Stimulated activated CD8-positive, alpha-beta memory T cell treated with anti-CD3 and anti-CD28 coated beads, Interleukin-12 subunit alpha, Interleukin-12 subunit beta, amount 100 ng/mL, for 24 hours (primary cell): ENCODE measurements around the gene TAF13.
"Not testable (repeated sequence)": the region's sequence is repeated elsewhere in the genome, so short reads cannot be mapped to it uniquely, and the experiment has no call there.

Source experiments
- DNase-seq: peaks from one replicate; pipeline ENCODE4 v3.0.0-alpha.2; 2020; ENCODE audit errors: extremely low read depth

The TAF13 gene

DNA sequence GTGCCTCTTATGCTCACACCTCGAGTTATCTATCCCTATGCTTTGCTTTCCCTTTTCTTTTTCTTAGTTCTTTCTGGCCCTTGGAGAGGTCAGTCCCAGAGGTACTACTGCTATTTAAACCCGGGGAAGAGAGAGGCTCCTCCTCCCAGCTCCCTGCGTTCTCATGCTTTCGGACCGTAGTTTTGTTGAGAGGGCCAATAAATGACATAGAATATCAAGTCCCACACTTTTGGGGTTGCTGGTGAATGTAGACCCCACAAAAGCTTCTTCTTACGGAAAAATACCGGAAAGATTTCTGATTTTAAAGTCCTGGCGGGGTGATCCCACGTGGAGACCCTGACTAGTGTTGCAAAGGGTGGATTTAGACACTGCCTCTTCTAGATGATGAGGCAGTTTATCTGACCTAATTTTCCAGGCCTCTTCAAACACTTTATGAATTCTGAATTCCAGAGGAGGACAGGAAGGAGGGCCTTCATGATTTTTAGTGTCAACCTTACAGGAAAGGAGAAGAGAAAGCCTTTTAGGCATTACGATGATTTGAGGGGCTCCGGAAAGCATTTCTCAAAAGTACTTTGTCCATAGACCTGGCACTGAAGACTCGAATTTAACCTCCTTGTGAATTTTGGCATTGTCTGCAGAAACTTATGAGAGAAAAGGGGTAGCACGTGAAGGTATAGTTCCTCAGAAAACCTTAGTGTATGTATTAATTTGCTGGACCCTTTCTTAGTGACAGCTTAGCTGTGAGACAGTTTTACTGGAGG is 15.5 kb upstream of the TAF13 start:
- DNase-seq, result no peak

DNA sequence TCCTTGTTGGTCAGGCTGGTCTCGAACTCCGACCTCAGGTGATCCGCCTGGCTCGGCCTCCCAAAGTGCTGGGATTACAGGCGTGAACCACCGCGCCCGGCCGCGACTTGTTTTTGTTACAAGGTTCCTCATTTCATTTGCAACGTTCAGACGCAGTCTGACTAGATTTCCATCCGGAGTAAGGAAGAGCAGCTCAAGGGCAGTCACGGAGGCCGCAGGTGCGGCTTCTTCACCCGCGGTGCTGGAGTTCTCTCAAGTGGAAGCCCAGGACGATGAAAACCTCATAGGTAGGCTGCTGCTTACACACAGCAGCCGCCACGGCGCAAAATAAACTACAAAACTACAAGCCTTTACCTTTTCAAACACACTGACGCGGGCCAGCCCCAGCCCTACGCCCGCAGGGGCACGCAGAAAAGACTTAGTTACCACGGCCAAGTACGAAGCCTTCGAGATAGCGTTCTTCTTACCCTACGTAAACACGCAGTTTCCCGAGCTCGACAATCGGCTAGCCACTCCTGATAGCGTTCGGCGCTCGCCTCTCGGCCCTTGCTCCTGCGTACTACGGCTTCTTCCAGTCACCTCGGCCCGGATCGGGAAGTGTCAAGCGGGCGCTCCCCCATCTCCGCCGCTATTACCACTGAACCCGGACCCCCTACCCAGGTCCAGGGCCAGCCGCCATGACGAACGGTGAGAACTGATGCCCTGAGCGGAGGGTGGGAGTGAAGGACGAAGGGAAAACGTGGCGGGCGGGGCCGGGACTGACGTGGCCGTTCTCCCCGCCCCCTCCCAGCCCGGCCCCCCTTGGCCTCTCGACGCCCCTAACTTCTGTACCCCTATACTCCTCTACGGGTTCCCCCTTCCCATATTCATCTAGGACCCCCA is 14.6 kb upstream of the TAF13 start, which contains the start of gene TMEM167B:
Gene TMEM167B (plus strand): TSS at position 569 of the 882 bp plus-strand sequence. CDS start 109 bp downstream, at position 678.
- peak; percentile 61 for DNase-seq

DNA sequence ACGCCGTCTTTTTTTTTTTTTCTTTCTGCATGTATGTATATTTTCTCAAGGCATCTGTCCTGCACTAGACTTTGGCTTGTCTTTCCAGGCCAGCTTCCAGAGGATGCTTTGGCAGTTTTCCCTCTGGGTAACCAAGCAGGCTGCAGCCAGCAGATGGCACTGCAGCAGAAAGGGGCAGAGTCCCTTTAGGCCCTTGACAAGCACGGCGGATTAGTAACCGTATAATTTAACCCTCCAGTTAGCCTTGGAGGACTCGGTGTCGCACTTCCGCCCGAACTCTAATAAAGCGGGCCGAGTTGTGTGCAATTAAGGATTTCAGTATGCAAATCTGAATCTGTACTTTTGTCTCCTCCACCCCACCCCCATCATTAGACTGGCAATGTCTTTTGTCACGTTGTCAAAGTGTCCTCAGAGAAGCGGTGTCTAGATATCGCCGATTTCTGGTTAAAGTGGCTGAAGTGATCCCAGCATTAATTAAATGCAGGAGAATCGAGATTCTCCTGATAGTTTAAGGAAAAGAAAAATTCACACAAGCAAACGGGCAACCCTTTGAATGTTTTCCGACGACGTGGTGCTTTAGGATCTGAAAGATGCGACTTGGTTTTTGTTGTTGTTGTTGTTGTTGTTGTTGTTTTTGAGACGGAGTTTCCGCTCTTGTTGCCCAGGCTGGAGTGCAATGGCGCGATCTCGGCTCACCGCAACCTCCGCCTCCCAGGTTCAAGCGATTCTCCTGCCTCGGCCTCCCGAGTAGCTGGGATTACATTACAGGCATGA is 13.6 kb upstream of the TAF13 start:
- no peak for DNase-seq

DNA sequence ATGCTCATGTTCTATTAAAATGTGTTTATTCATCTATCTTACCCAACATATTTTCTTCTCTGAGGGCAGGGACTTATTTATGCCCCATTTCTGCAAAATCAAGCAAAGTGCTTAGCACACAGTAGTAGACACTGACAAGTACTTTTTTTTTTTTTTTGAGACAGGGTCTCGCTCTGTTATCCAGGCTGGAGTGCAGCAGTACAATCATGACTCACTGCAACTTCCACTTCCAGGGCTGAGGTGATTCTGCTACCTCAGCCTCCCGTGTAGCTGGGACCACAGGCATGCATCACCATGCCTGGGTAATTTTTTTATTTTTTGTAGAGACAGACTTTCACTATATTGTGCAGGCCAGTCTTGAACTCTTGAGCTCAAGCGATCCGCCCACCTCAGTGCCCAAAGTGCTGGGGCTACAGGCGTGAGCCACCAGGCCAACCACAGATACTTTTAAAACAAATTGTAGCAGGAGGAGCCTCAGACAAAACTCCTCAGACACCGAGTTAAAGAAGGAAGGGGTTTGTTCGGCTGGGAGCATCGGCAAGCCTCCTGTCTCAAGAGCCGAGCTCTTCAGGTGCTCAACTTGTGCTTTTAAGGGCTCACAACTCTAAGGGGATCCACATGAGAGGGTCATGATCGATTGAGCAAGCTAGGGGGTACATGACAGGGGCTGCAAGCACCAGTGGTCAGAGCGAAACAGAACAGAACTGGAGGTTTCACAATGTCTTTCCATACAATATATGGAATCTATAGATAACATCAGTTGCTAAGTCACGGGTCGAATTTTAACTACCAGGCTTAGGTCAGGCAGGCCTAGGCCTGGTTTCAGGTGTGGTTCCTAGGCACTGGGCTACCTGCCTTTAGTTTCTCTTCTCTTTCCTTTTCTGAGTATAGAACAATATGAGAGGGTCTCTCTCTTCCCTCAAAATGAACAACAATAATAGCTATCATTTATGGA is 9.0 kb upstream of the TAF13 start:
- no peak for DNase-seq

DNA sequence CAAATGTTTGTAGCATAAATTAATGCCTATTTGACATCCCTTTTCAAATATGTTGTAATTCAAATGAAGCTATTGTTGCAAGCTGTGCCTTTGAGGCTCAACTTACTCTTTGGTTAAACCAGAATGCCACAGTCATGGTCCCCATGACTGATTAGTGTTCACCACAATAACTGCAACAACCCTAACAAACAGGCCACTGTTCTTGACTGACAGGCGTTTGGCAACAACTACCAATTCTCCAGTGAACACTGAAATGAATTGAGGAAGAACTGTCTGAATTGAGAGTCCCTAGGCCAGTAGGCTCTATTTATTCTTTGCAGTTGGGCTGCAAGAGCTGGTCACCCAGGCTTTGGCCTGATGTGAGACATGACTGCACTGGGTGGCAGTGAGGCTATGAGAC is 8.1 kb upstream of the TAF13 start:
- no peak for DNase-seq

DNA sequence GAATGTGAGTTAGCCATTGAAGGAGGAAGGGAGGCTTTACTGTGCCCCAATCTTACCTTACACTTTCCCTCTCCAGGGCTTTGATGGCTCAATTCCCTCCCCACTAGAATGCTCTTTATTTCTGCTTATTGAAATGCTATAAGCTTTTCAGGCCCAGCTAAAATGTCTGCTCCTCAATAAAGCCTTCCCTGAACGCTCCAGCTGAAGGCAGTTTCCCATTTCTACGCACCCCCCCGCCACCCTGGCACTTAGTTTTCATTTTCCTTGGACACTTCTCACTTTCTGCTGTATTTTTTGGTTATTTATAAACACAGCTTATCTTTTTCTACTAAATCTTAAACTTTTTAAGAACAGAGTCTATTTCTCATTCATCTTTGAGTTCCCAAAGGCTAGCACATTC is 7.7 kb upstream of the TAF13 start:
- DNase-seq, result no peak

DNA sequence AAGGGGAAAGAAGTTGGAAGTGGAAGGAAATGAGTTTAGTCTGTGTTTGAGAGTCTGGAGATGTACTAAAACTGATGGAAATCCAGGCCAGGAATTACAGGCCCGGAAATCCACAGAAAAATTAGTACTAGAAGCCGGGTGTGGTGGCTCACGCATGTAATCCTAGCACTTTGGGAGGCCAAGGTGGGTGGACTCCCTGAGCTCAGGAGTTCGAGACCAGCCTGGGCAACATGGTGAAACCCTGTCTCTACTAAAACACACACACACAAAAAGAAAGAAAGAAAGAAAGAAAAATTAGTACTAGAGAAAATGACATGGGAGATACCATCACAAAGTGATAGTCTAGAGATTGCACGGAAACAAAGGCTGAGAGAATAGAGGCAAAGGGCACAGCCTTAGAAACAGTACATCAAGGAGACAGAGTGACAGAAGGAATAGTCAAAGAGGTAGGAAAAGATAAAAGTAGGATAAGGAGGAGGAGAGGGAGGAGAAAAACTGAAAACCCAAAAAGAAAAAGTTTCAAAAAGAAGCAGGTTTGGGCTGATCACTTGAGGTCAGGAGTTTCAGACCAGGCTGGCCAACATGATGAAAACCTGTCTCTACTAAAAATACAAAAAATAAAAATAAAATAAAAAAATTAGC is 4.8 kb upstream of the TAF13 start:
- DNase-seq, result no peak

DNA sequence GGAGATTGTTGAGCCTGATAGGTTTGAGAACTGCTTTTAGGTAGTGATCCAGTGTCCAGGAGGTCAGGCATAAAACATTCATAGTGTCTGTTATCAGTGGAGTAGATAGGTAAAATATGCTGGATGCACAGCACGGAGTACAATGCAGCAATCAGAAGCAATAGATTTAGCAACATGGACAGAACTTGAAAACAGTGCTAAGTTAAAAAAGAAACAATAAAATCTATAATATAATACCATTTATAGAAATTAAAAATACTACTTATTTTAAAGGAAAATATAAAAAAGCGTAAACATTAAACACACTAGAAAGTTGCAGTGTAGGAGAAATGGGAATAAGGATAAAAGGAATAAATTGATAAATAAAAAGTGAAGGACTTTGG is 3.4 kb upstream of the TAF13 start:
- DNase-seq, result no peak

DNA sequence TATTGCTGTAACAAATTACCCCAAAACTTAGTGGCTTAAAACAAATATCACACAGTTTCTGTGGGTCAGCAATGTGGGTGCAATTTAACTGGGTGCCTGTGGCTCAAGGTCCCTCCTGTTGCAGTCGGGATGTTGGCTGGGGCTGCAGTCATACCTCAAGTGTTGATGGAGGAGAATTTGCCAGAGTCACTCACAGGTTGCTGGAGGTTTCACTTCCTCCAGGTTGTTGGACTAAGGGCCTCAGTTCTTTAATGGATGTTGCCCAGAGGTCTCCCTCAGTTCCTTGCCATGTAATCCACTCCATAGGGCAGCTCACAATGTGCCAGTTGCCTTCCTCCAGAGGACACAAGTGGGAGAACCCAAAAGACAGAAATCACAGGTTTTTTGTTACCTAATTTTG is 2.5 kb upstream of the TAF13 start:
- DNase-seq, result no peak

DNA sequence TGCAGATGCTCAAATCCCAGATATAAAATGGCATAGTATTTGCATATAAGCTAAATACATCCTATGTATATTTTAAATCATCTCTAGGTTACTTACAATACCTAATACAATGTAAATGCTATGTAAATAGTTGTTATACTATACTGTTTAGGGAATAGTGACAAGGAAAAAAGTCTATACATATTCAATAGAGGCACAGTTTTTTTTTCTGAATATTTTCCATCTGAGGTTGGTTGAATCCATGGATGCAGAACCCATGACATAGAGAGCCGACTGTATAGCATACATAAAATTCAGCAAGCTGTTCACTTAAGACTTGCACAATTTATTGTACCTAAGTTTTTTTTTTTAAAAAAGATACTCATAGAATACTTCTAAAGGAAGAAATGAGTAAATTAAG is 6.5 kb downstream of the TAF13 start:
- DNase-seq, result no peak

DNA sequence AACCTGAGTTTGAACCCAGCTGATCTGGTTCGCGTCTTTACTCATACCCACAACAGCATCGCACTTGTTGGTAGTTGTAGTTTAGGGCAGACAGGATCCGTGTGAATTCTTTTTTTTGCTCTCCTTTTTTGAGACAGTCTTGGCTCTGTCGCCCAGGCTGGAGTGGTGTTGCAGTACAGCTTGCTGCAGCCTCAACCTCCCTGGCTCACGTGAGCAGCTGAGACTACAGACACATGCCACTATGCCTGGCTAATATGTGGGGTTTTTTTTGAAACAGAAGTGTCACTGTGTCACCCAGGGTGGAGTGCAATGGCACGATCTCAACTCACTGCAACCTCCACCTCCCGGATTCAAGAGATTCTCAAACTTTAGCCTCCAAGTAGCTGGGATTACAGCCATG is 7.9 kb downstream of the TAF13 start:
- no peak for DNase-seq

DNA sequence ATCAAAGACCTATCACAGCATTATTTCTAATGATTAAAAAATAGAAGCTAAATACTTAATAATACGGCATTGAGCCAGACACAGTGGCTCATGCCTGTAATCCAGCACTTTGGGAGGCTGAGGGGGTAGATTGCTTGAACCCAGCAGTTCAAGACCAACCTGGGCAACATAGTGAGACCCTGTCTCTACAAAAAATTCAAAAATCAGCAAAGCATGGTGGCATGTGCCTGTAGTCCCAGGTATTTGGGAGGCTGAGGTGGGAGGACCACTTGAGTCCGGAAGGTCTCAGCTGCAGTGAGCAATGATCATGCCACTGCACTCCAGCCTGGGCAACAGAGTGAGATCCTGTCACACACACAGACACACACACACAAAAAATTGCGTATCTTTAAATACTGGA is 10.7 kb downstream of the TAF13 start:
- DNase-seq, result no peak

DNA sequence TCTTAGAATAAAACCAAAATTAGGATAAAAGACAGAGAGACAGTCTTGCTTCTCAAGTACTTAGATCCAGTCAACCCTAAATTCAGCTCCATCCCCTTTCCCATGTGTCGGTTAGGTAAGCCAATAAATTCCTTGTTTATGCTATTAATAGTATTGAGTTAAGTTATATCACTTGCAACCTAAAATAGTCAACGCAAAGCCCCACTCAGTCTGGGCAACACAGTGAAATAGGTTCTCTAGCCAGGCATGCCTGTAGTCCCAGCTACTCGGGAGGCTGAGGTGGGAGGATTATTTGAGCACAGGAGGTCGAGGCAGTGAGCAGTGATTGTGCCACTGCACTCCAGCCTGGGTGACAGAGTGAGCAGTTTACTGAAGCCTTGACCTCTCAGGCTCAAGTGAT is 14.6 kb downstream of the TAF13 start:
- DNase-seq, result no peak

DNA sequence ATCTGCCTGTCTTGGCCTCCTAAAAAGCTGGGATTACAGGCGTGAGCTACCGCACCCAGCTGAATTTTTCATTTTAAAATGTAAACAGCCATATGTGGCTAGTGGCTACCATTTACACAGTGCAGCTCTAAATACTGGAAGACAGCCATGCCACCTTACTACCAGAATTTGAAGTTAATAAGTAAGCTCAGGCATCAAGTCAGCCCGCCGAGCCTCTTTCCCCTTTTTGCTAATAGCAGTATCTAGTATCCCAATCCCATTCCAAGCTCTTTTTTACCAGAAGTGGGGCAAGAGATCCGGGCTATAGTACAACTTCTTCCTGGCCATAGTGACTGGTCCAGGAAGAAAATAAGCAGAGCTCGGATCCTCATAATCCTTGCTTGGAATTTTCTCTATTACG is 15.1 kb downstream of the TAF13 start:
- DNase-seq, result no peak

DNA sequence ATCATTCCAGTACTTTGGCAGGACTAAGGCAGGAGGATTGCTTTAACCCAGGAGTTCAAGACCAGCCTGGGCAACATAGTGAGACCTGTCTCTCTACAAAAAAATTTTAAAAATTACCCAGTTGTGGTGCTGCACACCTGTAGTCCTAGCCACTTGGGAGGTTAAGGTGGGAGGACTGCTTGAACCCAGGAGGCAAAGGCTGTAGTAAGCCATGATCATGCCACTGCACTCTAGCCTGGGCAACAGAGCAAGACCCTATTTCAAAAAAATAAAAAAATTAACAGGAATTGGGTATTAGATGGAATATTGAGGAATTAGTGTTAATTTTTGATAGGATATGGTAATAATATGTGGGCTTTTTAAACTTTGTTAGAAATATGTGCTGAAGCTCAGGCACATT is 16.8 kb downstream of the TAF13 start:
- DNase-seq, result no peak

DNA sequence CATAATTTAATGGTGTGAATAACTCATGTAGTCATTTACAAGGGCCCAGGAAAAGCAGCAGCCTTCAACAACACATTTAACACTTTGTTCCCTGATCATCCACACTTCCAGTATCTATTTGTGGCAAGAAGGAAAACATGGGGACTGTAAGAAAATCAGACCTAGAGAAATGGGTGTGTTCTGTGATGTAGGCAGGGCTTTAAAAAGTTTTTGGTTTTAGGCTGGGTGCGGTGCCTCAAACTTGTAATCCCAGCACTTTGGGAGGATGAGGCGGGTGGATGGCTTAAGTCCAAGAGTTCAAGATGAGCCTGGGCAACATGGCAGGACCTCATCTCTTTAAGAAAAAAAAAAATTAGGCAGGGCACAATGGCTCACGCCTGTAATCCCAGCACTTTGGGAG is 19.7 kb downstream of the TAF13 start:
- DNase-seq, result no peak

DNA sequence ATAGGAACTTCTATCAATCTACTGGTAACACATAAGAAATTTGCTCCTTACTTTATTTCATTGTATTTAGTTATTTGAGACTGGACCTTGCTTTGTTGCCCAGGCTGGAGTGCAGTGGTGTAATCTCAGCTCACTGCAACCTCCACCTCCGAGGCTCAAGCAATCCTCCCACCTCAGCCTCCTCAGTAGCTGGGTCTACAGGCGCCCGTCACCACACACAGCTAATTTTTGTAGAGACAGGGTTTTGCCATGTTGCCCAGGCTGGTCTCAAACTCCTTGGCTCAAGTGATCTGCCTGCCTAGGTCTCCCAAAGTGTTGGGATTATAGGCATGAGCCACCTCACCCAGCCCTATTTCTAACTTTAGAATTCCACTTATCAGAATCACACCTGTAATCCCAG is 23.7 kb downstream of the TAF13 start:
- not testable (repeated sequence) for DNase-seq

DNA sequence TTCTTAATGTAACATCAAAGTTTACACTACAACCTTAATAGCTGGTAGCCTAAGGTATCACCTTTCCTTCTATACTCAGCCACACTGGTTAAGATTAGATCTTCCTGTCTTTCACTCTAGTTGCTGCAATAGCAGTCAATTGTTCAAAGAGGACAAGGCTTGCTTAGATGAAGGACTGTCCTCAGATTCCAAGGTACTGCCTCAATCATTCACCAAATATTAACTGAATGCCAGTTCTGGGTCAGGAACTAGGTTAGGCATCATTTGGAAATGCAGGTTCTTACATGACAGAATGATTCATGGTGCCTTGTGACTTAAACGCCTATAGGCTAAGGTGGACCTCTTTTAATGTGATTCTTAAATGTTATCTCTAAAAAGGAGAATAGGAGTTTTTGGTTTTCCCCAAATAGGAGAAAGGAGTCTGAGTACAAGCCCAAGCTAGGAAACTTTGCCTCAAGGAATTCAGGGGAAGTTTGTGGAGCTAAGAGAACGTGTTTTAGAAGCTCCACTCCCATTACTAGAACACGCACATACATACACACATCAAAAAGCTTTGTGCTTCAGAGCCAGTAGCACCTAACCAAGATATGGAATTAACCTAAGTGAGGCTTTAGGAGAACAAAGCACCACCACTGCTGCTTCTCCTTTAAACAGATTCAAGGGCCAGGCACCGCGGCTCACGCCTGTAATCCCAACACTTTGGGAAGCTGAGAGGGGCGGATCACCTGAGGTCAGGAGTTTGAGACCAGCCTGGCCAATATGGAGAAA is 25.4 kb downstream of the TAF13 start:
- DNase-seq, result no peak

DNA sequence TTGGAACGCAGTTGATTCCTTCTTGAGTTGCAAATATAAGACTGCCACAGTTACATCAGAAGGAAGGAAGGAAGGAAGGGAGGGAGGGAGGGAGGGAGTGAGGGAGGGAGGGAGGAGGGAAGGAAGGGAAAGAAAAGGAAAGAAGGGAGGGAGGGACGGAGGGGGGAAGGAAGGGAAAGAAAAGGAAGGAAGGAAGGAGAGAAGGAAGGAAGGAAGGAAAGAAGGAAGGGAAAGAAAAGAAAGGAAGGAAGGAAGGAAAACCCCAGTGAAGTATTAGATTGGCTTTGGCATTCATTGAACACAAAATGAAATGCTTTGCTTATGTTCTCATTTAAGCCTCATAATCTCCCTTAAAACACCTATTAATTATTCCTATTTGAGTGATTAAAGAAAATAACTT is 27.5 kb downstream of the TAF13 start:
- no peak for DNase-seq

DNA sequence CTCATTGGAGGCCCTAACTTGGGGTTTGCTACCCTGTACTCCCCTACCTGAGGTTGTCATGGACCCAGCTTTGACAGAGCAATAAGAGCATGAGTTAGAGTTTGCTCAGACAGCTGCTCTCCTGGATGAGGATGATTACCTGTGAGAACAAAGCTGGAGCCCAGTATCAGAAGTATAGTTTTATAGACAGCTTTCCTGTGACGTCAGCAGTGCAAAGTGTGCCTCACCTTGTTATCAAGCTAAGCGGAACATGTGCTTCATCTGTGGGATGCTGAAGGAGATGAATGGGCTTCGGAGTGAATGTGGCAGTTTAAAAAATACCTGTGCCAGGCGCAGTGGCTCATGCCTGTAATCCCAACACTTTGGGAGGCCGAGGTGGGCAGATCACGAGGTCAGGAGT is 28.5 kb downstream of the TAF13 start:
- DNase-seq, result no peak
